ENCODE measurements around the gene OLIG3. TPM values are rescaled to one million over a fixed set of nuclear protein-coding genes. Genes with fewer than 3 reads are reported as not detected.

Gene OLIG3
- polyA plus RNA-seq, 1 of the 3 experiments (the other 2 are of a cell fraction) = not detected

GRCh38 chr6:137510923-137511322 lies 16.7 kb upstream of the OLIG3 start:
- WGBS (ENCODE audit: low lambda C conversion rate) = 25% methylated on average over 2 of the region's 2 CpGs
- H3K4me2 ChIP-seq = no peak overlapping the region
- no peak overlapping the region for H3K9ac ChIP-seq
- CTCF ChIA-PET = no interaction called here
- H3K79me2 ChIP-seq (ENCODE audit: insufficient read depth) = no peaks in the 10 kb centered on the region
- H2AFZ ChIP-seq (ENCODE audit: low read depth) = no peak overlapping the region
- H3K9me2 ChIP-seq = no peaks in the 10 kb centered on the region
- no peaks in the 10 kb centered on the region for H3K9me3 ChIP-seq
- H3K4me1 ChIP-seq (ENCODE audit: control insufficient read depth in 1 of 2, insufficient read depth in 2 of 2, low read depth in 1 of 2, low read length in 1 of 2) = no peaks in the 10 kb centered on the region
- no peak overlapping the region for H3K27ac ChIP-seq (ENCODE audit: low read depth in 2 of 2, low read length in 1 of 2)
- no peak for DNase-seq
- POLR2A ChIA-PET = no interaction called here
- no peaks in the 10 kb centered on the region for H3F3A ChIP-seq (replicated peaks; ENCODE audit: insufficient read depth)
- no peak overlapping the region for H3K4me3 ChIP-seq (ENCODE audit: low read depth in 2 of 2, low read length in 1 of 2)
- H3K36me3 ChIP-seq (replicated peaks in 1 of 2; ENCODE audit: control insufficient read depth in 1 of 2, insufficient read depth in 2 of 2, low read length in 1 of 2) = no peaks in the 10 kb centered on the region
- TF ChIP-seq TAF1 (IDR thresholded peaks at IDR 0.05; ENCODE audit: borderline replicate concordance, low read depth, low read length) (no peak), JUND (IDR thresholded peaks at IDR 0.05) (no peak), RXRA (IDR thresholded peaks at IDR 0.05; ENCODE audit: borderline replicate concordance, low read depth) (no peak), NRF1 (IDR thresholded peaks at IDR 0.05; ENCODE audit: low read depth, low read length) (no peak), FOXJ3 (CRISPR knock-in tag; IDR thresholded peaks at IDR 0.05) (no peak), CHD2 (IDR thresholded peaks at IDR 0.05; ENCODE audit: low read length, partially characterized antibody) (no peak), IRF3 (IDR thresholded peaks at IDR 0.05; ENCODE audit: low read depth, low read length) (no peak), ZBTB33 (IDR thresholded peaks at IDR 0.05; ENCODE audit: borderline replicate concordance, low read depth) (no peak)
- H4K20me1 ChIP-seq (ENCODE audit: insufficient read depth) = no peaks in the 10 kb centered on the region
- H3K27me3 ChIP-seq (ENCODE audit: insufficient read depth) = no peaks in the 10 kb centered on the region; the same call in 1 of the 2 replicates

- TF ChIP-seq MAX (IDR thresholded peaks at IDR 0.05; ENCODE audit: low read depth) (no peak), JUND (IDR thresholded peaks at IDR 0.05) (no peak), ZBTB33 (IDR thresholded peaks at IDR 0.05; ENCODE audit: borderline replicate concordance, low read depth) (no peak), USF1 (IDR thresholded peaks at IDR 0.05; ENCODE audit: borderline replicate concordance, low read depth) (no peak), CTCF (IDR thresholded peaks at IDR 0.05) (no peak), GABPA (IDR thresholded peaks at IDR 0.05; ENCODE audit: low read depth) (no peak), SIN3A (IDR thresholded peaks at IDR 0.05; ENCODE audit: borderline replicate concordance, low read depth, low read length) (no peak), ELF1 (IDR thresholded peaks at IDR 0.05) (no peak)
- Histone ChIP-seq H3K9ac (no peak overlapping the region), H3K9me2 (no peaks in the 10 kb centered on the region), H3K79me2 (ENCODE audit: insufficient read depth) (no peaks in the 10 kb centered on the region), H3F3A (replicated peaks; ENCODE audit: insufficient read depth) (no peaks in the 10 kb centered on the region), H3K27me3 (ENCODE audit: insufficient read depth) (peaks cover 44% of the 10 kb centered on the region), H3K9me3 (no peaks in the 10 kb centered on the region), H4K20me1 (ENCODE audit: insufficient read depth) (no peaks in the 10 kb centered on the region), H3K4me3 (ENCODE audit: low read depth in 2 of 2, low read length in 1 of 2) (no peak overlapping the region), H3K4me1 (ENCODE audit: control insufficient read depth in 1 of 2, insufficient read depth in 2 of 2, low read depth in 1 of 2, low read length in 1 of 2) (no peaks in the 10 kb centered on the region), H2AFZ (ENCODE audit: low read depth) (no peak overlapping the region), H3K4me2 (no peak overlapping the region), H3K27ac (ENCODE audit: low read depth in 2 of 2, low read length in 1 of 2) (no peak overlapping the region), H3K36me3 (replicated peaks in 1 of 2; ENCODE audit: control insufficient read depth in 1 of 2, insufficient read depth in 2 of 2, low read length in 1 of 2) (no peaks in the 10 kb centered on the region)
- ChIA-PET CTCF (no interaction called here), POLR2A (no interaction called here)
- 7% methylated on average over 11 of the region's 11 CpGs for WGBS (ENCODE audit: low lambda C conversion rate)
- no peak for DNase-seq
Observed at GRCh38 chr6:137498481-137499190, 4.4 kb upstream of the OLIG3 start.
